Esophagus squamous epithelium (tissue), 4 donors: Measurements from ENCODE around the gene PTPRN2.

Experiments used
- CTCF ChIP-seq, 6 experiments: fragments of 450-650 bp in 4 of 6; fragments of 200-600 bp in 2 of 6; sonication (generic) in 2 of 6; IDR thresholded peaks; one replicate each; pipeline ENCODE4 v1.5.1; 2016 to 2019; ENCODE audit warnings: antibody characterized with exemption in 6 of 6, mild to moderate bottlenecking in 4 of 6, moderate library complexity in 4 of 6
- POLR2A ChIP-seq, 4 donors: fragments of 450-650 bp; IDR thresholded peaks; one replicate each; pipeline ENCODE4 v1.6.1; 2017; ENCODE audit warnings: antibody characterized with exemption in 4 of 4, mild to moderate bottlenecking in 4 of 4, moderate library complexity in 3 of 4

- TF ChIP-seq CTCF (IDR thresholded peaks at IDR 0.05) (no peak), POLR2A (IDR thresholded peaks at IDR 0.05) (no peak)
Observed at GRCh38 chr7:158186864-158187693, 400.5 kb downstream of the PTPRN2 start.
